Stomach (tissue), 4 donors: ENCODE measurements around the gene SGF29.

ENCODE experiments used
- CTCF ChIP-seq, 7 experiments: fragments of 450-650 bp in 4 of 7; fragments of 200-600 bp in 3 of 7; sonication (generic) in 3 of 7; IDR thresholded peaks; one replicate each; pipeline ENCODE4 v1.5.1; 2016 to 2019; ENCODE audit warnings: antibody characterized with exemption in 7 of 7, control low read depth in 2 of 7, mild to moderate bottlenecking in 1 of 7
- EP300 ChIP-seq: sonication (generic); formaldehyde crosslinking; IDR thresholded peaks from one replicate; pipeline ENCODE4 v1.6.1; 2017; ENCODE audit warnings: antibody characterized with exemption

DNA sequence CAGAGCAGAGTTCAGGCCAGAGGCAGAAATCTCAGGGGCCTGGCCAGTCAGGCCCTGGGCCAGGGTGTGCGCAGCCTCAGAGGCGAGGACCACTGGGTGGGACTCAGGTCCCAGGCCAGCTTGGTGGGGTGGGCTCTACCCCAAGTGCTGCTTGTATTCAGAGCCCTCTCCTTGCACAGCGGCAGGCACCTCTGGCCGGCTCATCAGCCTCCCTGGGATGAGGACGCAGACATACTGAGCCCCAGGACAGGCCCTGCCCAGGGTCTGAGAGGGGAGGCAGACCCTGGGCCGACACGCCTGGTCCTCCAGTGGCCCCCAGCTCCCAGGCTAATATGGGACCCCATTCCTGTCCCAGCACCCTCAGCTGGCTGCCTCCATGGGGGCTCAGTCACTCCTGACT, 39.5 kb upstream of the SGF29 start:
- TF ChIP-seq CTCF (IDR thresholded peaks at IDR 0.05): no peak
- TF ChIP-seq EP300: no peak
